ENCODE data around the gene EFTUD2. TPM values are rescaled to one million over a fixed set of nuclear protein-coding genes. Genes with fewer than 3 reads are reported as not detected.
A peak's percentile ranks its signal among the peaks of the same experiment; 100 is the strongest.

EFTUD2 gene
- total RNA-seq, 1 donor from 2014 or later, result 98.4 TPM

- no peak for DNase-seq (ENCODE audit: low read depth)
- H3K27me3 ChIP-seq (ENCODE audit: control insufficient read depth, insufficient read depth, low read length), result no peaks in the 10 kb centered on the region
- TF ChIP-seq CTCF (IDR thresholded peaks at IDR 0.05; ENCODE audit: insufficient read depth, low read length, poor library complexity, severe bottlenecking), result no peak
- no peak overlapping the region for H3K4me3 ChIP-seq (ENCODE audit: low read depth, low read length)
- no peaks in the 10 kb centered on the region for H3K36me3 ChIP-seq (ENCODE audit: control insufficient read depth, insufficient read depth, low read length)
Measured at GRCh38 chr17:44879376-44879775, 19.9 kb downstream of the EFTUD2 start.

- no peaks in the 10 kb centered on the region for H3K27me3 ChIP-seq (ENCODE audit: control insufficient read depth, insufficient read depth, low read length)
- H3K36me3 ChIP-seq (ENCODE audit: control insufficient read depth, insufficient read depth, low read length), result no peaks in the 10 kb centered on the region
- no peak for DNase-seq (ENCODE audit: low read depth)
- no peak overlapping the region for H3K4me3 ChIP-seq (ENCODE audit: low read depth, low read length)
- peak; percentile 65 for TF ChIP-seq CTCF (IDR thresholded peaks at IDR 0.05; ENCODE audit: insufficient read depth, low read length, poor library complexity, severe bottlenecking)
Measured at GRCh38 chr17:44878627-44879221, 20.5 kb downstream of the EFTUD2 start.

- no peak overlapping the region for H3K4me3 ChIP-seq (ENCODE audit: low read depth, low read length)
- H3K36me3 ChIP-seq (ENCODE audit: control insufficient read depth, insufficient read depth, low read length), result no peaks in the 10 kb centered on the region
- TF ChIP-seq CTCF (IDR thresholded peaks at IDR 0.05; ENCODE audit: insufficient read depth, low read length, poor library complexity, severe bottlenecking), result no peak
- no peaks in the 10 kb centered on the region for H3K27me3 ChIP-seq (ENCODE audit: control insufficient read depth, insufficient read depth, low read length)
- DNase-seq (ENCODE audit: low read depth), result no peak
Measured at GRCh38 chr17:44877121-44877520, 22.1 kb downstream of the EFTUD2 start.

- Histone ChIP-seq H3K4me3 (ENCODE audit: low read depth, low read length) (no peak overlapping the region), H3K27me3 (ENCODE audit: control insufficient read depth, insufficient read depth, low read length) (no peaks in the 10 kb centered on the region), H3K36me3 (ENCODE audit: control insufficient read depth, insufficient read depth, low read length) (peaks cover 1% of the 10 kb centered on the region)
- no peak for TF ChIP-seq CTCF (IDR thresholded peaks at IDR 0.05; ENCODE audit: insufficient read depth, low read length, poor library complexity, severe bottlenecking)
- DNase-seq (ENCODE audit: low read depth), result no peak
Measured at GRCh38 chr17:44875761-44876160, 23.5 kb downstream of the EFTUD2 start.

GRCh38 chr17:44872131-44872768 is 27.0 kb downstream of the EFTUD2 start:
- H3K36me3 ChIP-seq (ENCODE audit: control insufficient read depth, insufficient read depth, low read length), result peaks cover 1% of the 10 kb centered on the region
- no peak overlapping the region for H3K4me3 ChIP-seq (ENCODE audit: low read depth, low read length)
- no peak for TF ChIP-seq CTCF (IDR thresholded peaks at IDR 0.05; ENCODE audit: insufficient read depth, low read length, poor library complexity, severe bottlenecking)
- DNase-seq (ENCODE audit: low read depth), result no peak
- no peaks in the 10 kb centered on the region for H3K27me3 ChIP-seq (ENCODE audit: control insufficient read depth, insufficient read depth, low read length)

- no peak overlapping the region for H3K4me3 ChIP-seq (ENCODE audit: low read depth, low read length)
- DNase-seq (ENCODE audit: low read depth), result no peak
- H3K27me3 ChIP-seq (ENCODE audit: control insufficient read depth, insufficient read depth, low read length), result no peaks in the 10 kb centered on the region
- TF ChIP-seq CTCF (IDR thresholded peaks at IDR 0.05; ENCODE audit: insufficient read depth, low read length, poor library complexity, severe bottlenecking), result no peak
- peaks cover 1% of the 10 kb centered on the region for H3K36me3 ChIP-seq (ENCODE audit: control insufficient read depth, insufficient read depth, low read length)
Measured at GRCh38 chr17:44871556-44871955, 27.7 kb downstream of the EFTUD2 start.

Data from kidney epithelial cell (primary cell).